Activated naive CD4-positive, alpha-beta T cell treated with anti-CD3 and anti-CD28 coated beads, Interleukin-2, amount 10 ng/mL, durations not matched to agents 7 days and 5 days (primary cell): ENCODE data around the gene SCMH1.
"Not testable (repeated sequence)": the region's sequence is repeated elsewhere in the genome, so short reads cannot be mapped to it uniquely, and the experiment has no call there.

Source experiments
- CTCF ChIA-PET: fragments of 350-600 bp; sonication (Branson Sonifier 250); formaldehyde crosslinking; loops from one replicate; lab custom pipeline; 2021; ENCODE audit warnings: antibody characterized with exemption; lab: Charles Lee
- DNase-seq: peaks from one replicate; pipeline ENCODE4 v3.0.0-alpha.2; 2020
- H3K27ac Mint-ChIP-seq: one replicate; pipeline ENCODE4 v1.8.0; 2021; ENCODE audit warnings: mild to moderate bottlenecking, moderate library complexity, mixed read lengths
- H3K27me3 Mint-ChIP-seq: one replicate; pipeline ENCODE4 v1.8.0; 2021; ENCODE audit warnings: mild to moderate bottlenecking, mixed read lengths
- H3K36me3 Mint-ChIP-seq: one replicate; pipeline ENCODE4 v1.8.0; 2021; ENCODE audit warnings: mixed read lengths
- H3K4me1 Mint-ChIP-seq: one replicate; pipeline ENCODE4 v1.8.0; 2021; ENCODE audit warnings: mixed read lengths
- H3K4me3 Mint-ChIP-seq: one replicate; pipeline ENCODE4 v1.8.0; 2021; ENCODE audit warnings: mild to moderate bottlenecking, moderate library complexity, mixed read lengths
- H3K9me3 Mint-ChIP-seq: one replicate; pipeline ENCODE4 v1.8.0; 2021; ENCODE audit warnings: mixed read lengths

The SCMH1 gene

GRCh38 chr1:41240781-41241353, 1.2 kb downstream of the SCMH1 start:
- Mint-ChIP-seq H3K27ac (peak overlapping the region; percentile 40), H3K27me3 (peaks cover 4% of the 10 kb centered on the region), H3K4me1 (peaks cover 39% of the 10 kb centered on the region), H3K4me3 (peak overlapping the region; percentile 74), H3K9me3 (no peaks in the 10 kb centered on the region), H3K36me3 (no peaks in the 10 kb centered on the region)
- DNase-seq = no peak
- CTCF ChIA-PET = interaction anchor here (0.5 to 1.0 kb wide), 2 partner anchors 117 to 224 kb away, joined by 3 to 4 read pairs; no protein-coding TSS in a partner anchor

- H3K9me3 Mint-ChIP-seq = no peaks in the 10 kb centered on the region
- H3K27me3 Mint-ChIP-seq = peaks cover 4% of the 10 kb centered on the region
- H3K36me3 Mint-ChIP-seq = no peaks in the 10 kb centered on the region
- H3K4me1 Mint-ChIP-seq = peaks cover 31% of the 10 kb centered on the region
- CTCF ChIA-PET = interaction anchor here (0.5 to 1.0 kb wide), 3 partner anchors 18 to 225 kb away, joined by 3 to 4 read pairs (median 3); no protein-coding TSS in a partner anchor
- peak overlapping the region; percentile 74 for H3K4me3 Mint-ChIP-seq
- no peak for DNase-seq
- H3K27ac Mint-ChIP-seq = peak overlapping the region; percentile 19
Observed at GRCh38 chr1:41239988-41240610, 2.0 kb downstream of the SCMH1 start.

- Mint-ChIP-seq H3K4me3 (no peak overlapping the region), H3K27me3 (no peaks in the 10 kb centered on the region), H3K9me3 (no peaks in the 10 kb centered on the region), H3K27ac (no peak overlapping the region), H3K4me1 (peaks cover 21% of the 10 kb centered on the region), H3K36me3 (no peaks in the 10 kb centered on the region)
- CTCF ChIA-PET = no interaction called here
- no peak for DNase-seq
Observed at GRCh38 chr1:41238311-41238988, 3.7 kb downstream of the SCMH1 start.

GRCh38 chr1:41236781-41237180, 5.3 kb downstream of the SCMH1 start:
- Mint-ChIP-seq H3K4me1 (peaks cover 12% of the 10 kb centered on the region), H3K27ac (no peak overlapping the region), H3K9me3 (no peaks in the 10 kb centered on the region), H3K27me3 (no peaks in the 10 kb centered on the region), H3K36me3 (no peaks in the 10 kb centered on the region), H3K4me3 (no peak overlapping the region)
- DNase-seq = no peak
- CTCF ChIA-PET = no interaction called here

- no peak overlapping the region for H3K4me3 Mint-ChIP-seq
- CTCF ChIA-PET = no interaction called here
- DNase-seq = no peak
- H3K4me1 Mint-ChIP-seq = peaks cover 10% of the 10 kb centered on the region
- H3K36me3 Mint-ChIP-seq = peaks cover 2% of the 10 kb centered on the region
- H3K9me3 Mint-ChIP-seq = no peaks in the 10 kb centered on the region
- H3K27ac Mint-ChIP-seq = no peak overlapping the region
- no peaks in the 10 kb centered on the region for H3K27me3 Mint-ChIP-seq
Observed at GRCh38 chr1:41235893-41236292, 6.2 kb downstream of the SCMH1 start.

- no peak overlapping the region for H3K4me3 Mint-ChIP-seq
- no peak for DNase-seq
- peaks cover 2% of the 10 kb centered on the region for H3K36me3 Mint-ChIP-seq
- CTCF ChIA-PET = no interaction called here
- H3K9me3 Mint-ChIP-seq = no peaks in the 10 kb centered on the region
- no peak overlapping the region for H3K27ac Mint-ChIP-seq
- H3K4me1 Mint-ChIP-seq = no peaks in the 10 kb centered on the region
- H3K27me3 Mint-ChIP-seq = no peaks in the 10 kb centered on the region
Observed at GRCh38 chr1:41233708-41234107, 8.4 kb downstream of the SCMH1 start.

GRCh38 chr1:41232305-41232704, 9.8 kb downstream of the SCMH1 start:
- Mint-ChIP-seq H3K4me1 (no peaks in the 10 kb centered on the region), H3K9me3 (no peaks in the 10 kb centered on the region), H3K4me3 (no peak overlapping the region), H3K36me3 (peaks cover 6% of the 10 kb centered on the region), H3K27ac (no peak overlapping the region), H3K27me3 (no peaks in the 10 kb centered on the region)
- no peak for DNase-seq
- CTCF ChIA-PET = no interaction called here

- Mint-ChIP-seq H3K9me3 (no peaks in the 10 kb centered on the region), H3K27me3 (no peaks in the 10 kb centered on the region), H3K27ac (no peak overlapping the region), H3K36me3 (peaks cover 6% of the 10 kb centered on the region), H3K4me1 (no peaks in the 10 kb centered on the region), H3K4me3 (no peak overlapping the region)
- no peak for DNase-seq
- CTCF ChIA-PET = no interaction called here
Observed at GRCh38 chr1:41230656-41231055, 11.4 kb downstream of the SCMH1 start.

- H3K36me3 Mint-ChIP-seq, H3K4me3 Mint-ChIP-seq, H3K27ac Mint-ChIP-seq, H3K4me1 Mint-ChIP-seq, H3K27me3 Mint-ChIP-seq, H3K9me3 Mint-ChIP-seq, DNase-seq, CTCF ChIA-PET: not testable (repeated sequence)
Observed at GRCh38 chr1:41229219-41229618, 12.9 kb downstream of the SCMH1 start.

- peaks cover 6% of the 10 kb centered on the region for H3K36me3 Mint-ChIP-seq
- H3K27ac Mint-ChIP-seq = no peak overlapping the region
- CTCF ChIA-PET = no interaction called here
- H3K9me3 Mint-ChIP-seq = no peaks in the 10 kb centered on the region
- H3K4me3 Mint-ChIP-seq = no peak overlapping the region
- no peak for DNase-seq
- H3K27me3 Mint-ChIP-seq = no peaks in the 10 kb centered on the region
- peaks cover 3% of the 10 kb centered on the region for H3K4me1 Mint-ChIP-seq
Observed at GRCh38 chr1:41226815-41227434, 15.2 kb downstream of the SCMH1 start.

- no peak for DNase-seq
- H3K27me3 Mint-ChIP-seq = no peaks in the 10 kb centered on the region
- CTCF ChIA-PET = no interaction called here
- H3K9me3 Mint-ChIP-seq = peaks cover 2% of the 10 kb centered on the region
- H3K36me3 Mint-ChIP-seq = peaks cover 9% of the 10 kb centered on the region
- H3K4me3 Mint-ChIP-seq = no peak overlapping the region
- H3K4me1 Mint-ChIP-seq = peaks cover 3% of the 10 kb centered on the region
- no peak overlapping the region for H3K27ac Mint-ChIP-seq
Observed at GRCh38 chr1:41225495-41225894, 16.6 kb downstream of the SCMH1 start.

- no peak for DNase-seq
- Mint-ChIP-seq H3K27me3 (no peaks in the 10 kb centered on the region), H3K36me3 (peaks cover 22% of the 10 kb centered on the region)
Observed at GRCh38 chr1:41222496-41222895, 19.6 kb downstream of the SCMH1 start.

GRCh38 chr1:41221995-41222394, 20.1 kb downstream of the SCMH1 start:
- Mint-ChIP-seq H3K27me3 (no peaks in the 10 kb centered on the region), H3K27ac (no peak overlapping the region)

More at GRCh38 chr1:41222496-41222895, 19.6 kb downstream of the SCMH1 start:
- H3K4me3 Mint-ChIP-seq = no peak overlapping the region
- peaks cover 17% of the 10 kb centered on the region for H3K9me3 Mint-ChIP-seq
- CTCF ChIA-PET = interaction anchor here (0.6 kb wide), 1 partner anchor 17 kb away, joined by 3 read pairs; no protein-coding TSS in a partner anchor
- peaks cover 3% of the 10 kb centered on the region for H3K4me1 Mint-ChIP-seq
- no peak overlapping the region for H3K27ac Mint-ChIP-seq

GRCh38 chr1:41218152-41218551, 24.0 kb downstream of the SCMH1 start:
- CTCF ChIA-PET = no interaction called here
- peaks cover 23% of the 10 kb centered on the region for H3K9me3 Mint-ChIP-seq
- H3K36me3 Mint-ChIP-seq = peaks cover 28% of the 10 kb centered on the region
- peaks cover 3% of the 10 kb centered on the region for H3K4me1 Mint-ChIP-seq
- DNase-seq = no peak
- H3K27ac Mint-ChIP-seq = no peak overlapping the region
- no peak overlapping the region for H3K4me3 Mint-ChIP-seq
- H3K27me3 Mint-ChIP-seq = no peaks in the 10 kb centered on the region

More at GRCh38 chr1:41221995-41222394, 20.1 kb downstream of the SCMH1 start:
- H3K9me3 Mint-ChIP-seq = peaks cover 22% of the 10 kb centered on the region
- H3K4me3 Mint-ChIP-seq = no peak overlapping the region
- CTCF ChIA-PET = interaction anchor here (0.6 kb wide), 1 partner anchor 18 kb away, joined by 3 read pairs; no protein-coding TSS in a partner anchor
- DNase-seq = no peak
- H3K4me1 Mint-ChIP-seq = peaks cover 3% of the 10 kb centered on the region
- H3K36me3 Mint-ChIP-seq = peaks cover 26% of the 10 kb centered on the region
